GM12878 (cell line): ENCODE measurements around the gene SLC4A3. TPM values are rescaled to one million over a fixed set of nuclear protein-coding genes. Genes with fewer than 3 reads are reported as not detected.

ENCODE experiments used
- ATAC-seq: fragments of 200-7000 bp; cut with Tn5 transposase; 3 replicates; pipeline ENCODE4 v1.9.1; 2020; ENCODE audit warnings: mild to moderate bottlenecking, moderate library complexity
- BruUV-seq: library from RNA; stranded (reverse); fragments of 400-500 nt; replicated peaks from 2 replicates; lab custom pipeline; 2021; lab: Mats Ljungman, UMichigan
- CTCF ChIA-PET: fragments of 300-600 bp; sonication (Branson Sonifier 250); formaldehyde crosslinking; extraction: SDS; loops from one replicate; lab custom pipeline; 2021; ENCODE audit warnings: inconsistent platforms; lab: Yijun Ruan, JAX
- POLR2A ChIA-PET: fragments of 350-600 bp; formaldehyde crosslinking; extraction: SDS; loops from one replicate; lab custom pipeline; 2021; ENCODE audit warnings: inconsistent platforms; lab: Charles Lee
- RAD21 ChIA-PET: fragments of 300-600 bp; sonication (Branson Sonifier 250); formaldehyde crosslinking; loops from one replicate; lab custom pipeline; 2023; ENCODE audit warnings: antibody characterized with exemption; ENCODE audit not compliant: unreplicated experiment; lab: Charles Lee
- SMC1A ChIA-PET: fragments of 300-600 bp; sonication (Branson Sonifier 250); formaldehyde crosslinking; loops from one replicate; lab custom pipeline; 2023; ENCODE audit not compliant: unreplicated experiment, uncharacterized antibody; lab: Charles Lee
- DNase-seq: peaks from one replicate; pipeline ENCODE4 v3.0.0-alpha.2; 2011; ENCODE audit warnings: low read depth, low spot score
- FAIRE-seq: peaks from 3 replicates; lab custom pipeline; 2011; peaks lifted over from hg19 to GRCh38; lab: Jason Lieb, UNC
- H2AFZ ChIP-seq: 2 replicates; pipeline ENCODE4 v1.6.0; 2011; ENCODE audit warnings: low read depth, low read length, control low read depth; ENCODE audit not compliant: control insufficient read depth
- H3K27ac ChIP-seq: 2 replicates; pipeline ENCODE4 v1.5.1; 2011; ENCODE audit warnings: control low read depth; ENCODE audit not compliant: control insufficient read depth, insufficient read depth
- H3K27me3 ChIP-seq, 2 experiments: replicated peaks in 1 of 2; 2 replicates each; pipeline versions ENCODE4 v1.6.0 to v1.6.1; 2011; ENCODE audit warnings: low read length in 1 of 2; ENCODE audit not compliant: control insufficient read depth in 2 of 2, insufficient read depth in 2 of 2
- H3K36me3 ChIP-seq, 2 experiments: 2 replicates each; pipeline ENCODE4 v1.5.1; 2011; ENCODE audit warnings: low read length in 1 of 2; ENCODE audit not compliant: control insufficient read depth in 2 of 2, insufficient read depth in 2 of 2
- H3K4me1 ChIP-seq: 2 replicates; pipeline ENCODE4 v1.6.1; 2011; ENCODE audit warnings: mild to moderate bottlenecking, low read length, moderate library complexity, mixed read lengths; ENCODE audit not compliant: control insufficient read depth, insufficient read depth
- H3K4me2 ChIP-seq: 2 replicates; pipeline ENCODE4 v1.6.0; 2011; ENCODE audit warnings: control low read depth; ENCODE audit not compliant: control insufficient read depth, insufficient read depth
- H3K4me3 ChIP-seq: fragments of 200-600 bp; sonication (generic); 2 replicates; pipeline ENCODE4 v1.5.1; 2016
- H3K79me2 ChIP-seq: 2 replicates; pipeline ENCODE4 v1.6.0; 2011; ENCODE audit warnings: low read length; ENCODE audit not compliant: control insufficient read depth, insufficient read depth
- H3K9ac ChIP-seq: 2 replicates; pipeline ENCODE4 v1.8.0; 2011; ENCODE audit warnings: low read length, control low read depth, mixed read lengths; ENCODE audit not compliant: control insufficient read depth, insufficient read depth
- H3K9me3 ChIP-seq: replicated peaks from 3 replicates; pipeline ENCODE4 v1.5.1; 2011; ENCODE audit warnings: mild to moderate bottlenecking, low read length; ENCODE audit not compliant: control insufficient read depth, insufficient read depth
- H4K20me1 ChIP-seq: 2 replicates; pipeline ENCODE4 v1.6.0; 2011; ENCODE audit not compliant: control insufficient read depth, insufficient read depth
- BMI1 ChIP-seq: fragments of 450-650 bp; IDR thresholded peaks from 2 replicates; pipeline ENCODE4 v1.6.1; 2016; ENCODE audit warnings: mild to moderate bottlenecking, moderate library complexity, borderline replicate concordance
- CBX5 ChIP-seq: sonication (generic); IDR thresholded peaks from 2 replicates; pipeline ENCODE4 v1.6.1; 2016; ENCODE audit warnings: low read depth, moderate library complexity, mild to moderate bottlenecking, inconsistent platforms
- GABPA ChIP-seq: IDR thresholded peaks from 2 replicates; pipeline ENCODE4 v1.6.1; 2014; ENCODE audit warnings: antibody characterized with exemption, low read depth, mild to moderate bottlenecking, inconsistent platforms
- GATAD2B ChIP-seq: fragments of 450-650 bp; conservative IDR thresholded peaks from 2 replicates; pipeline ENCODE4 v1.6.1; 2017; ENCODE audit warnings: low read depth, mild to moderate bottlenecking, moderate library complexity
- KDM1A ChIP-seq: fragments of 200-600 bp; sonication (generic); IDR thresholded peaks from 2 replicates; pipeline ENCODE4 v1.6.1; 2016; ENCODE audit warnings: borderline replicate concordance
- MEF2B ChIP-seq: fragments of 450-650 bp; IDR thresholded peaks from 2 replicates; pipeline ENCODE4 v1.6.1; 2018; ENCODE audit warnings: mild to moderate bottlenecking, moderate library complexity; ENCODE audit not compliant: partially characterized antibody, poor library complexity, severe bottlenecking
- NFIC ChIP-seq: IDR thresholded peaks from 2 replicates; pipeline ENCODE4 v1.6.1; 2012; ENCODE audit warnings: low read depth, mild to moderate bottlenecking, inconsistent platforms, low read length, moderate library complexity
- POU2F2 ChIP-seq: IDR thresholded peaks from 3 replicates; pipeline ENCODE4 v1.6.1; 2011; ENCODE audit warnings: low read depth, mild to moderate bottlenecking, low read length, borderline replicate concordance
- RCOR1 ChIP-seq: conservative IDR thresholded peaks from 2 replicates; pipeline ENCODE4 v1.6.1; 2012; ENCODE audit warnings: low read depth, low read length, improper control_type of control experiment
- SREBF2 ChIP-seq: IDR thresholded peaks from 2 replicates; pipeline ENCODE4 v1.6.1; 2012; ENCODE audit warnings: mild to moderate bottlenecking, low read length
- ZNF384 ChIP-seq: IDR thresholded peaks from 2 replicates; pipeline ENCODE4 v1.6.1; 2012; ENCODE audit warnings: low read depth, mild to moderate bottlenecking, low read length, improper control_type of control experiment, borderline replicate concordance
- WGBS: methylation state at CpG from one replicate; pipeline ENCODE4 v1.1.6; 2016; ENCODE audit warnings: low lambda C conversion rate; ENCODE audit not compliant: insufficient replicate concordance, insufficient coverage; ENCODE audit errors: missing lambda C conversion rate; 5-methylcytosine and 5-hydroxymethylcytosine counted together
- in situ Hi-C: fragments of 300-500 bp; cut with MboI; formaldehyde crosslinking; loops from 9 replicates; pipeline ENCODE4 v1.14.3; 2018; ENCODE audit warnings: mixed read lengths
- intact Hi-C: fragments of 100-400 bp; cut with micrococcal nuclease; formaldehyde crosslinking; loops from one replicate; pipeline ENCODE4 v1.14.2; 2022; ENCODE audit not compliant: unreplicated experiment
- polyA plus RNA-seq, 11 experiments: library from polyadenylated mRNA; depleted of rRNA in 4 of 11; unstranded in 6 of 11; stranded (reverse) in 5 of 11; fragments of >200 nt; fragmentation: Nextera tagmentation in 4 of 11; fragmentation: Illumina TruSeq in 1 of 11; extraction: Ambion mirVana in 4 of 11; extraction: Trizol in 1 of 11; gene quantifications; 1 replicate in 1 of 11; 2 replicates in 10 of 11; pipeline versions ENCODE4 v1.2.1 to v1.2.3, GENCODE V29; 2011 to 2016; ENCODE audit warnings: inconsistent platforms in 2 of 11, missing spikeins in 2 of 11, low read depth in 1 of 11
- total RNA-seq, 4 experiments: library from RNA; depleted of rRNA in 3 of 4; stranded (reverse); fragments of >200 nt in 3 of 4; fragmentation: Illumina TruSeq in 1 of 4; extraction: Trizol in 1 of 4; gene quantifications; 2 replicates each; pipeline versions ENCODE4 v1.2.1 to v1.2.3, GENCODE V29; 2013 to 2021
- TF ChIP-seq, protein P1 (sequence below): fragments of 150-350 bp; IDR thresholded peaks from 2 replicates; pipeline ENCODE4 v1.6.1; 2016; ENCODE audit warnings: low read depth, low read length
- TF ChIP-seq, protein P2 (sequence below): IDR thresholded peaks from 2 replicates; pipeline ENCODE4 v1.6.1; 2012; ENCODE audit warnings: mild to moderate bottlenecking, low read depth, low read length
- TF ChIP-seq, protein P3 (sequence below): fragments of 450-650 bp; IDR thresholded peaks from 2 replicates; pipeline ENCODE4 v1.6.1; 2017; ENCODE audit warnings: antibody characterized with exemption, mild to moderate bottlenecking, moderate library complexity

The SLC4A3 gene
- total and polyA plus RNA-seq, 10 of the 15 experiments (the other 5 are each of a cell fraction or from before 2014, with no cell fraction given), result 0.05 to 0.08 TPM; not detected in 8

DNA sequence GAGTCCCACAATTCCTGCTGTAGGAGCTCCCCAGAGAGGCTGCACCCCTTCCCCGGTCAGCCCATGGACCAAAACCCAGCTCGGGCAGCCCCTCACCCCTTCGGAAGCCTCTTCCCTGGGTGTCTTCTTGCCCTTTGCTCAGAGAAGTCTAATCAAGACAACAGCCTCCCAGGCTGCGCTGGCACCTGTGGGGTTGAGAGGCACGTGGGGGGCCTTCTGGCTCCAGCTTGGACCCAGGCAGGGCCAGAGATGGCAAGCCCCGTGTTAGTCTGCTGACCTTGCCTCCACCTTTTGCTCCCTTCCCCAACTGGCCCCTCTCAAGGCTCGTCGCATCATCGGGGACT, 10.4 kb downstream of the SLC4A3 start:
- no peaks in the 10 kb centered on the region for H4K20me1 ChIP-seq
- ATAC-seq, result no peak
- RAD21 ChIA-PET, result no interaction called here
- WGBS, result 48% methylated on average over 9 of the region's 9 CpGs
- BruUV-seq, result no TSS peak
- CTCF ChIA-PET, result interaction anchor here (0.8 to 6.0 kb wide), 2 partner anchors 51 to 95 kb away, joined by 4 to 68 read pairs; partner anchors contain the start of genes CHPF and TMEM198
- in situ Hi-C loops (no loop called here), intact Hi-C loops (loop anchor here (10.0 kb wide), 1 partner anchor 163 kb away; no protein-coding TSS in a partner anchor)
- FAIRE-seq, result no peak
- H3K9me3 ChIP-seq, result no peaks in the 10 kb centered on the region
- no peak overlapping the region for H3K9ac ChIP-seq
- no peak for TF ChIP-seq ZNF384
- TF ChIP-seq MEF2B, result no peak
- TF ChIP-seq POU2F2, result no peak
- TF ChIP-seq, protein P1, sequence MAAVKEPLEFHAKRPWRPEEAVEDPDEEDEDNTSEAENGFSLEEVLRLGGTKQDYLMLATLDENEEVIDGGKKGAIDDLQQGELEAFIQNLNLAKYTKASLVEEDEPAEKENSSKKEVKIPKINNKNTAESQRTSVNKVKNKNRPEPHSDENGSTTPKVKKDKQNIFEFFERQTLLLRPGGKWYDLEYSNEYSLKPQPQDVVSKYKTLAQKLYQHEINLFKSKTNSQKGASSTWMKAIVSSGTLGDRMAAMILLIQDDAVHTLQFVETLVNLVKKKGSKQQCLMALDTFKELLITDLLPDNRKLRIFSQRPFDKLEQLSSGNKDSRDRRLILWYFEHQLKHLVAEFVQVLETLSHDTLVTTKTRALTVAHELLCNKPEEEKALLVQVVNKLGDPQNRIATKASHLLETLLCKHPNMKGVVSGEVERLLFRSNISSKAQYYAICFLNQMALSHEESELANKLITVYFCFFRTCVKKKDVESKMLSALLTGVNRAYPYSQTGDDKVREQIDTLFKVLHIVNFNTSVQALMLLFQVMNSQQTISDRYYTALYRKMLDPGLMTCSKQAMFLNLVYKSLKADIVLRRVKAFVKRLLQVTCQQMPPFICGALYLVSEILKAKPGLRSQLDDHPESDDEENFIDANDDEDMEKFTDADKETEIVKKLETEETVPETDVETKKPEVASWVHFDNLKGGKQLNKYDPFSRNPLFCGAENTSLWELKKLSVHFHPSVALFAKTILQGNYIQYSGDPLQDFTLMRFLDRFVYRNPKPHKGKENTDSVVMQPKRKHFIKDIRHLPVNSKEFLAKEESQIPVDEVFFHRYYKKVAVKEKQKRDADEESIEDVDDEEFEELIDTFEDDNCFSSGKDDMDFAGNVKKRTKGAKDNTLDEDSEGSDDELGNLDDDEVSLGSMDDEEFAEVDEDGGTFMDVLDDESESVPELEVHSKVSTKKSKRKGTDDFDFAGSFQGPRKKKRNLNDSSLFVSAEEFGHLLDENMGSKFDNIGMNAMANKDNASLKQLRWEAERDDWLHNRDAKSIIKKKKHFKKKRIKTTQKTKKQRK, result no peak
- no peak for TF ChIP-seq CBX5
- TF ChIP-seq BMI1, result no peak
- TF ChIP-seq KDM1A, result no peak
- TF ChIP-seq RCOR1, result no peak
- no peak for TF ChIP-seq NFIC
- TF ChIP-seq, protein P2, sequence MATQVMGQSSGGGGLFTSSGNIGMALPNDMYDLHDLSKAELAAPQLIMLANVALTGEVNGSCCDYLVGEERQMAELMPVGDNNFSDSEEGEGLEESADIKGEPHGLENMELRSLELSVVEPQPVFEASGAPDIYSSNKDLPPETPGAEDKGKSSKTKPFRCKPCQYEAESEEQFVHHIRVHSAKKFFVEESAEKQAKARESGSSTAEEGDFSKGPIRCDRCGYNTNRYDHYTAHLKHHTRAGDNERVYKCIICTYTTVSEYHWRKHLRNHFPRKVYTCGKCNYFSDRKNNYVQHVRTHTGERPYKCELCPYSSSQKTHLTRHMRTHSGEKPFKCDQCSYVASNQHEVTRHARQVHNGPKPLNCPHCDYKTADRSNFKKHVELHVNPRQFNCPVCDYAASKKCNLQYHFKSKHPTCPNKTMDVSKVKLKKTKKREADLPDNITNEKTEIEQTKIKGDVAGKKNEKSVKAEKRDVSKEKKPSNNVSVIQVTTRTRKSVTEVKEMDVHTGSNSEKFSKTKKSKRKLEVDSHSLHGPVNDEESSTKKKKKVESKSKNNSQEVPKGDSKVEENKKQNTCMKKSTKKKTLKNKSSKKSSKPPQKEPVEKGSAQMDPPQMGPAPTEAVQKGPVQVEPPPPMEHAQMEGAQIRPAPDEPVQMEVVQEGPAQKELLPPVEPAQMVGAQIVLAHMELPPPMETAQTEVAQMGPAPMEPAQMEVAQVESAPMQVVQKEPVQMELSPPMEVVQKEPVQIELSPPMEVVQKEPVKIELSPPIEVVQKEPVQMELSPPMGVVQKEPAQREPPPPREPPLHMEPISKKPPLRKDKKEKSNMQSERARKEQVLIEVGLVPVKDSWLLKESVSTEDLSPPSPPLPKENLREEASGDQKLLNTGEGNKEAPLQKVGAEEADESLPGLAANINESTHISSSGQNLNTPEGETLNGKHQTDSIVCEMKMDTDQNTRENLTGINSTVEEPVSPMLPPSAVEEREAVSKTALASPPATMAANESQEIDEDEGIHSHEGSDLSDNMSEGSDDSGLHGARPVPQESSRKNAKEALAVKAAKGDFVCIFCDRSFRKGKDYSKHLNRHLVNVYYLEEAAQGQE, result no peak
- TF ChIP-seq GATAD2B, result no peak
- no peak for TF ChIP-seq GABPA
- no peak for TF ChIP-seq SREBF2
- TF ChIP-seq, protein P3, sequence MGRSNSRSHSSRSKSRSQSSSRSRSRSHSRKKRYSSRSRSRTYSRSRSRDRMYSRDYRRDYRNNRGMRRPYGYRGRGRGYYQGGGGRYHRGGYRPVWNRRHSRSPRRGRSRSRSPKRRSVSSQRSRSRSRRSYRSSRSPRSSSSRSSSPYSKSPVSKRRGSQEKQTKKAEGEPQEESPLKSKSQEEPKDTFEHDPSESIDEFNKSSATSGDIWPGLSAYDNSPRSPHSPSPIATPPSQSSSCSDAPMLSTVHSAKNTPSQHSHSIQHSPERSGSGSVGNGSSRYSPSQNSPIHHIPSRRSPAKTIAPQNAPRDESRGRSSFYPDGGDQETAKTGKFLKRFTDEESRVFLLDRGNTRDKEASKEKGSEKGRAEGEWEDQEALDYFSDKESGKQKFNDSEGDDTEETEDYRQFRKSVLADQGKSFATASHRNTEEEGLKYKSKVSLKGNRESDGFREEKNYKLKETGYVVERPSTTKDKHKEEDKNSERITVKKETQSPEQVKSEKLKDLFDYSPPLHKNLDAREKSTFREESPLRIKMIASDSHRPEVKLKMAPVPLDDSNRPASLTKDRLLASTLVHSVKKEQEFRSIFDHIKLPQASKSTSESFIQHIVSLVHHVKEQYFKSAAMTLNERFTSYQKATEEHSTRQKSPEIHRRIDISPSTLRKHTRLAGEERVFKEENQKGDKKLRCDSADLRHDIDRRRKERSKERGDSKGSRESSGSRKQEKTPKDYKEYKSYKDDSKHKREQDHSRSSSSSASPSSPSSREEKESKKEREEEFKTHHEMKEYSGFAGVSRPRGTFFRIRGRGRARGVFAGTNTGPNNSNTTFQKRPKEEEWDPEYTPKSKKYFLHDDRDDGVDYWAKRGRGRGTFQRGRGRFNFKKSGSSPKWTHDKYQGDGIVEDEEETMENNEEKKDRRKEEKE, result no peak
- H3K4me2 ChIP-seq, result no peak overlapping the region
- H3K4me3 ChIP-seq, result no peak overlapping the region
- SMC1A ChIA-PET, result no interaction called here
- H3K36me3 ChIP-seq, result no peaks in the 10 kb centered on the region
- H3K27ac ChIP-seq, result no peak overlapping the region
- no peak overlapping the region for H2AFZ ChIP-seq
- POLR2A ChIA-PET, result no interaction called here
- H3K79me2 ChIP-seq, result no peaks in the 10 kb centered on the region
- H3K27me3 ChIP-seq, result no peaks in the 10 kb centered on the region
- peaks cover 7% of the 10 kb centered on the region for H3K4me1 ChIP-seq
- DNase-seq, result no peak
